Endothelial cell of umbilical vein (primary cell): ENCODE data around the gene RBMS1. TPM values are rescaled to one million over a fixed set of nuclear protein-coding genes. Genes with fewer than 3 reads are reported as not detected.

Experiments used
- BruUV-seq: library from RNA; stranded (reverse); fragments of 400-500 nt; replicated peaks from 2 replicates; lab custom pipeline; 2021; lab: Mats Ljungman, UMichigan
- CTCF ChIA-PET: fragments of 300-600, 350-600 bp; sonication (Branson Sonifier 250); formaldehyde crosslinking; loops from one replicate; lab custom pipeline; 2021; ENCODE audit warnings: antibody characterized with exemption, inconsistent platforms; lab: Charles Lee
- POLR2A ChIA-PET: fragments of 300-600, 350-600 bp; sonication (Branson Sonifier 250); formaldehyde crosslinking; loops from one replicate; lab custom pipeline; 2021; ENCODE audit warnings: antibody characterized with exemption, inconsistent platforms; lab: Charles Lee
- DNase-seq: peaks from one replicate; pipeline ENCODE4 v3.0.0-alpha.2; 2011; ENCODE audit warnings: low read depth, low spot score
- FAIRE-seq: peaks from 2 replicates; lab custom pipeline; 2011; peaks lifted over from hg19 to GRCh38; lab: Jason Lieb, UNC
- H2AFZ ChIP-seq: 2 replicates; pipeline ENCODE4 v1.6.0; 2012; ENCODE audit warnings: low read depth, low read length, control low read depth, inconsistent platforms
- H3K27ac ChIP-seq: 2 replicates; pipeline ENCODE4 v1.5.1; 2011; ENCODE audit warnings: low read depth, mild to moderate bottlenecking, control low read depth, low read length, moderate library complexity; ENCODE audit not compliant: insufficient read depth
- H3K27me3 ChIP-seq, 2 experiments: 2 replicates each; pipeline versions ENCODE4 v1.6.0 to v1.6.1; 2011; ENCODE audit warnings: low read length in 2 of 2, mixed read lengths in 1 of 2; ENCODE audit not compliant: control insufficient read depth in 2 of 2, insufficient read depth in 2 of 2
- H3K36me3 ChIP-seq, 2 experiments: 2 replicates in 1 of 2; 3 replicates in 1 of 2; pipeline ENCODE4 v1.5.1; 2011; ENCODE audit warnings: low read length in 2 of 2, mild to moderate bottlenecking in 1 of 2, moderate library complexity in 1 of 2; ENCODE audit not compliant: control insufficient read depth in 2 of 2, insufficient read depth in 2 of 2; ENCODE audit errors: extremely low read depth in 1 of 2
- H3K4me1 ChIP-seq: 3 replicates; pipeline ENCODE4 v1.5.1; 2011; ENCODE audit warnings: mild to moderate bottlenecking, low read length; ENCODE audit not compliant: control insufficient read depth, insufficient read depth; ENCODE audit errors: extremely low read depth
- H3K4me2 ChIP-seq: 2 replicates; pipeline ENCODE4 v1.6.1; 2011; ENCODE audit warnings: low read length, control low read depth, mixed read lengths; ENCODE audit not compliant: insufficient read depth
- H3K4me3 ChIP-seq, 3 experiments: fragments of 200-600 bp in 1 of 3; sonication (generic), shearing (Covaris generic) in 1 of 3; replicated peaks in 1 of 3; 2 replicates each; pipeline ENCODE4 v1.5.1; 2011 to 2016; ENCODE audit warnings: control low read depth in 3 of 3, low read length in 3 of 3, mild to moderate bottlenecking in 2 of 3, inconsistent platforms in 1 of 3, low read depth in 1 of 3, moderate library complexity in 1 of 3; ENCODE audit not compliant: insufficient read depth in 1 of 3
- H3K79me2 ChIP-seq: 2 replicates; pipeline ENCODE4 v1.6.0; 2012; ENCODE audit warnings: low read length, inconsistent platforms; ENCODE audit not compliant: control insufficient read depth, insufficient read depth
- H3K9ac ChIP-seq: replicated peaks from 2 replicates; pipeline ENCODE3; 2011; ENCODE audit warnings: low read length, control low read depth; ENCODE audit not compliant: insufficient read depth; ENCODE audit errors: extremely low read depth
- H3K9me1 ChIP-seq: replicated peaks from 3 replicates; pipeline ENCODE4 v1.6.0; 2011; ENCODE audit warnings: mild to moderate bottlenecking, low read length; ENCODE audit not compliant: control insufficient read depth, insufficient read depth; ENCODE audit errors: extremely low read depth
- H3K9me3 ChIP-seq: replicated peaks from 2 replicates; pipeline ENCODE4 v1.5.1; 2012; ENCODE audit warnings: low read length, inconsistent platforms; ENCODE audit not compliant: control insufficient read depth, insufficient read depth
- H4K20me1 ChIP-seq: replicated peaks from 2 replicates; pipeline ENCODE3; 2011; ENCODE audit warnings: mild to moderate bottlenecking, low read length; ENCODE audit not compliant: control insufficient read depth, insufficient read depth; ENCODE audit errors: extremely low read depth
- CTCF ChIP-seq, 2 donors: IDR thresholded peaks; 1 replicate in 1 of 2; 2 replicates in 1 of 2; pipeline ENCODE4 v1.5.1; 2011; ENCODE audit warnings: low read length in 2 of 2, mild to moderate bottlenecking in 2 of 2, moderate library complexity in 2 of 2, control low read depth in 1 of 2, inconsistent platforms in 1 of 2, low read depth in 1 of 2; ENCODE audit not compliant: insufficient read depth in 1 of 2; ENCODE audit errors: extremely low read depth in 1 of 2
- EZH2 ChIP-seq: IDR thresholded peaks from 2 replicates; pipeline ENCODE4 v1.6.1; 2012; ENCODE audit warnings: borderline replicate concordance, low read depth, mild to moderate bottlenecking, moderate library complexity, low read length, inconsistent platforms; ENCODE audit not compliant: severe bottlenecking
- FOS ChIP-seq: IDR thresholded peaks from 2 replicates; pipeline ENCODE4 v1.6.1; 2011; ENCODE audit warnings: mild to moderate bottlenecking, low read length, moderate library complexity, borderline replicate concordance; ENCODE audit not compliant: insufficient read depth
- GATA2 ChIP-seq: IDR thresholded peaks from 2 replicates; pipeline ENCODE4 v1.7.0; 2011; ENCODE audit warnings: low read depth, mild to moderate bottlenecking, moderate library complexity, mixed read lengths, low read length; ENCODE audit not compliant: insufficient read length, insufficient read depth
- JUN ChIP-seq: IDR thresholded peaks from 2 replicates; pipeline ENCODE4 v1.6.1; 2011; ENCODE audit warnings: borderline replicate concordance, low read depth; ENCODE audit not compliant: insufficient read length, insufficient read depth
- MAX ChIP-seq: IDR thresholded peaks from 2 replicates; pipeline ENCODE4 v1.6.1; 2011; ENCODE audit not compliant: insufficient read depth, insufficient read length
- MYC ChIP-seq: IDR thresholded peaks from one replicate; pipeline ENCODE4 v1.6.1; 2011; ENCODE audit warnings: mild to moderate bottlenecking, low read depth, low read length
- POLR2A ChIP-seq: IDR thresholded peaks from 2 replicates; pipeline ENCODE4 v1.6.1; 2012; ENCODE audit warnings: low read depth, mild to moderate bottlenecking, control low read depth, low read length
- POLR2AphosphoS5 ChIP-seq: IDR thresholded peaks from 2 replicates; pipeline ENCODE4 v1.6.1; 2012; ENCODE audit warnings: low read depth, mild to moderate bottlenecking, control low read depth, low read length, moderate library complexity; ENCODE audit not compliant: insufficient read depth
- dilution Hi-C: fragments of 300-500 bp; cut with MboI; formaldehyde crosslinking; loops from one replicate; pipeline ENCODE4 v1.15.0; 2019; ENCODE audit warnings: low sequenced_read_pairs; ENCODE audit not compliant: extremely low pct_ligation_motif_present
- intact Hi-C: fragments of 100-400 bp; cut with micrococcal nuclease; formaldehyde crosslinking; loops from one replicate; pipeline ENCODE4 v1.10.0; 2022
- polyA plus RNA-seq, 4 experiments: library from polyadenylated mRNA; depleted of rRNA in 3 of 4; stranded (reverse) in 3 of 4; unstranded in 1 of 4; fragments of >200 nt; gene quantifications; 2 replicates each; pipeline versions ENCODE4 v1.2.1 to v1.2.3, GENCODE V29; 2011 to 2012; ENCODE audit warnings: missing spikeins in 1 of 4
- total RNA-seq: library from RNA; stranded (reverse); gene quantifications from 2 replicates; pipeline ENCODE4 v1.2.3, GENCODE V29; 2021

Gene RBMS1
- total and polyA plus RNA-seq, 2 donors (not counting 3 experiments of a cell fraction or from before 2014, with no cell fraction given) = 60.0 to 93.3 TPM

- Histone ChIP-seq H3K4me2 (peak overlapping the region; percentile 52), H3K4me1 (peaks cover 29% of the 10 kb centered on the region), H4K20me1 (no peaks in the 10 kb centered on the region), H3K27me3 (no peaks in the 10 kb centered on the region), H3K9ac (no peak overlapping the region), H3K36me3 (peaks cover 7 to 17% of the 10 kb centered on the region in 2 experiments), H3K9me3 (no peaks in the 10 kb centered on the region), H3K4me3 (no peak overlapping the region), H3K9me1 (no peaks in the 10 kb centered on the region), H3K27ac (no peak overlapping the region), H2AFZ (no peak overlapping the region), H3K79me2 (peaks cover 7% of the 10 kb centered on the region)
- TF ChIP-seq EZH2 (no peak), FOS (no peak), CTCF (IDR thresholded peaks at IDR 0.05; ENCODE audit: extremely low read depth in 1 of 2, insufficient read depth in 1 of 2, low read depth in 1 of 2, low read length in 2 of 2) (no peak), GATA2 (no peak), MAX (no peak), JUN (no peak), POLR2A (no peak), POLR2AphosphoS5 (no peak), MYC (no peak)
- no TSS peak for BruUV-seq
- FAIRE-seq (no peak), DNase-seq (no peak)
- ChIA-PET CTCF (interaction anchor here (0.9 to 7.5 kb wide), 9 partner anchors 11 to 774 kb away, joined by 3 to 40 read pairs (median 4); no protein-coding TSS in a partner anchor), POLR2A (no interaction called here)
- intact Hi-C loops = loop anchor here (1.0 to 10.0 kb wide), 2 partner anchors 10 to 375 kb away; no protein-coding TSS in a partner anchor
- dilution Hi-C loops = no loop called here
These were observed 203.8 kb downstream of the RBMS1 start for GRCh38 chr2:160289831-160290230.
